Measurements from ENCODE around the gene NCOA1. TPM values are rescaled to one million over a fixed set of nuclear protein-coding genes. Genes with fewer than 3 reads are reported as not detected.

Gene NCOA1
- total and polyA plus RNA-seq, 3 donors from 2014 or later: 52.3 to 124 (median 109) TPM

DNA sequence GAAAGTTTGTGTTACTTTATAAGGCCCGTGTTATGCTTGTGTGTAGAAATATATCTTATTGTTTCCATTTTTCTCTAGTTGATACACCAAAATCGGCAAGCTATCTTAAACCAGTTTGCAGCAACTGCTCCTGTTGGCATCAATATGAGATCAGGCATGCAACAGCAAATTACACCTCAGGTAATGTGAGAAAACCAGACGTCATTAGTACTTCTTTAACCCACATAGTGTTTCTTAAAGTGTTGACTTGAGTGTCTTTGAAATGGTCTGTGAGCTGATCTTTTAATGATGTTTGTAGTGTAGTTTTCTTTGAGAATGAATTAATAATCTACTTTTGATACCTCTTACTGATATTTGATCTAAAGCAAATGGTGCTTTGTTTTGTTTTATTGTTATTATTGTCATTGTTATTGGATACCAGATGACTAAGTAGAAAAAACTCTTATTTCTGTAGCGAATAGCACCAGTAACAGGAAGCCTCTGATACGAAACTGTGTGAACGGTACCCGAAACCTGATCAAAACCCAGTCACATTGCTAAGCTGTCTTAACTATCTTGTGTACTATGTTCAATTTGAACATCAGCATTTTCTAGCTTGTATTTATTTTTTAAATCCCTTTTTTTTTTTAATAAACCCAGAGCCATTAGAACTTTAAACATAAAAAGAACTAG is 248.4 kb downstream of the NCOA1 start:
- no peaks in the 10 kb centered on the region for H3K4me1 ChIP-seq
- intact Hi-C loops (cut with DNase I; ENCODE audit: low total_unique reads): no loop called here
- WGBS, 2 donors: 81% methylated on average over 7 of the region's 7 CpGs
- TF ChIP-seq, protein P1, sequence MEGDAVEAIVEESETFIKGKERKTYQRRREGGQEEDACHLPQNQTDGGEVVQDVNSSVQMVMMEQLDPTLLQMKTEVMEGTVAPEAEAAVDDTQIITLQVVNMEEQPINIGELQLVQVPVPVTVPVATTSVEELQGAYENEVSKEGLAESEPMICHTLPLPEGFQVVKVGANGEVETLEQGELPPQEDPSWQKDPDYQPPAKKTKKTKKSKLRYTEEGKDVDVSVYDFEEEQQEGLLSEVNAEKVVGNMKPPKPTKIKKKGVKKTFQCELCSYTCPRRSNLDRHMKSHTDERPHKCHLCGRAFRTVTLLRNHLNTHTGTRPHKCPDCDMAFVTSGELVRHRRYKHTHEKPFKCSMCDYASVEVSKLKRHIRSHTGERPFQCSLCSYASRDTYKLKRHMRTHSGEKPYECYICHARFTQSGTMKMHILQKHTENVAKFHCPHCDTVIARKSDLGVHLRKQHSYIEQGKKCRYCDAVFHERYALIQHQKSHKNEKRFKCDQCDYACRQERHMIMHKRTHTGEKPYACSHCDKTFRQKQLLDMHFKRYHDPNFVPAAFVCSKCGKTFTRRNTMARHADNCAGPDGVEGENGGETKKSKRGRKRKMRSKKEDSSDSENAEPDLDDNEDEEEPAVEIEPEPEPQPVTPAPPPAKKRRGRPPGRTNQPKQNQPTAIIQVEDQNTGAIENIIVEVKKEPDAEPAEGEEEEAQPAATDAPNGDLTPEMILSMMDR (IDR thresholded peaks at IDR 0.05): no peak
- no peak for TF ChIP-seq POLR2A (IDR thresholded peaks at IDR 0.05)
- no peaks in the 10 kb centered on the region for H3K36me3 ChIP-seq (ENCODE audit: low read depth, missing control alignments)
- H3K27ac ChIP-seq: no peak overlapping the region
- no peaks in the 10 kb centered on the region for H3K9me3 ChIP-seq
- no peaks in the 10 kb centered on the region for H3K27me3 ChIP-seq
- no peak overlapping the region for H3K4me3 ChIP-seq
- no peak for DNase-seq

DNA sequence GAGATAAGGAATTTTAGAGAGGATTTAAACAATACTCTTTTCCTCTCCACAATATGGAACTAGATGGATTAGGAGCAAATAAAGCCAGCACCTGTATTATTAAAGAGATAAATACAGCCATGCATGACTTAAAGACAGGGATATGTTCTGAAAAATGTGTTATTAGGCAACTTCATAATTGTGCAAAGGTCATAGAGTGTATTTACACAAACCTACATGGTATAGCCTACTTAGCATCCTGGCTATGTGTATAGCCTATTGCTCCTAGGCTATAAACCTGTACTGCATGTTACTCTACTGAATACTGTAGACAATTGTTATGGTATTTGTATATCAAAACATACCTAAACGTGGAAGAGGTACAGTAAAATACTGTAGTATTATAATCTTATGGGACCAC is 249.1 kb downstream of the NCOA1 start:
- H3K36me3 ChIP-seq (ENCODE audit: low read depth, missing control alignments): no peaks in the 10 kb centered on the region
- H3K4me1 ChIP-seq: no peaks in the 10 kb centered on the region
- no peaks in the 10 kb centered on the region for H3K9me3 ChIP-seq
- no peak for TF ChIP-seq POLR2A (IDR thresholded peaks at IDR 0.05)
- TF ChIP-seq, protein P1 (IDR thresholded peaks at IDR 0.05): no peak
- H3K27me3 ChIP-seq: no peaks in the 10 kb centered on the region
- intact Hi-C loops (cut with DNase I; ENCODE audit: low total_unique reads): no loop called here
- 84 to 93% methylated on average over 1 of the region's 1 CpG for WGBS, 2 donors
- DNase-seq: no peak
- no peak overlapping the region for H3K27ac ChIP-seq
- no peak overlapping the region for H3K4me3 ChIP-seq

DNA sequence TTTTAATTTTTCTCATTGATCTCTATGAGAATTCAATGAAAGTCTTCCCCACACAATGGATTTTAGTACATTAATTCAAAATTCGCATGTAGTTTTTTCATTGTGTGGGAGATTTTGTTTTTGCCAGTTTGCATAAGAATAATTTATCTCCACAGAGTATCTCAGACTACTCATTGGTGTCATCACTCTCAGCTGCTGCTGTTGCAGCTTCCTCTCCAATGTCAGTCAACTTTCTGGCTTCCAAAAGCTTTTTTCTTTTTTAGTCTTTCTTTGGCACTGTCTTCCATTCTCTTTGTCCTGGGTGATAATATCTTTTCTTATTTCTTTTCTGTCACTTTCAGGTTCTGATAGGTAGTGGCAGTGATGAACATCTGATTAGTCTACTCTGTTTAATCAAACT is 251.7 kb downstream of the NCOA1 start:
- Histone ChIP-seq H3K4me1 (no peaks in the 10 kb centered on the region), H3K27me3 (no peaks in the 10 kb centered on the region), H3K27ac (no peak overlapping the region), H3K36me3 (ENCODE audit: low read depth, missing control alignments) (no peaks in the 10 kb centered on the region), H3K9me3 (no peaks in the 10 kb centered on the region), H3K4me3 (no peak overlapping the region)
- WGBS, 2 donors: 88 to 96% methylated on average over 1 of the region's 1 CpG
- DNase-seq: no peak
- intact Hi-C loops (cut with DNase I; ENCODE audit: low total_unique reads): no loop called here
- TF ChIP-seq, protein P1 (IDR thresholded peaks at IDR 0.05): no peak
- no peak for TF ChIP-seq POLR2A (IDR thresholded peaks at IDR 0.05)

DNA sequence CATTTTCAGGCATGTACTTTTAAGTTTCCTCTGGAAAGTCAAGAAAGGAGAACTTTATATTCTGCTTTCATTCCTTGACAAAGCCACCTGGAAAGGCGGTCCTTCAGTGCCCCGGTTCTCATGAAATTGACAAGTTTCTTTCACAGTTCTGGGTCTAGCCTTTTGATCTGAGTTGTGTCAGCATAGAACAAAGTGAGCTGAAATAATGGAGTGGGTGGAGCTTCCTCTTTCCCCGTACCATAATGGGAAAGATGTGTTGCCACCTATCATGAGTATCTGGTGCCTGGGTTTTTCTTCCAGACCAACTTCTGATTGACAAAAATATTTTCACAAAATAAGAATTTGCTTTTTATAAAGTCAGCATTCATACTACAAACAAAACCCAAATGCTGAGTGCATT is 252.9 kb downstream of the NCOA1 start:
- Histone ChIP-seq H3K27ac (no peak overlapping the region), H3K4me3 (no peak overlapping the region), H3K9me3 (no peaks in the 10 kb centered on the region), H3K27me3 (no peaks in the 10 kb centered on the region), H3K4me1 (no peaks in the 10 kb centered on the region), H3K36me3 (ENCODE audit: low read depth, missing control alignments) (no peaks in the 10 kb centered on the region)
- intact Hi-C loops (cut with DNase I; ENCODE audit: low total_unique reads): no loop called here
- TF ChIP-seq POLR2A (IDR thresholded peaks at IDR 0.05): no peak
- TF ChIP-seq, protein P1 (IDR thresholded peaks at IDR 0.05): no peak
- 80 to 82% methylated on average over 3 of the region's 3 CpGs for WGBS, 2 donors
- DNase-seq: no peak

DNA sequence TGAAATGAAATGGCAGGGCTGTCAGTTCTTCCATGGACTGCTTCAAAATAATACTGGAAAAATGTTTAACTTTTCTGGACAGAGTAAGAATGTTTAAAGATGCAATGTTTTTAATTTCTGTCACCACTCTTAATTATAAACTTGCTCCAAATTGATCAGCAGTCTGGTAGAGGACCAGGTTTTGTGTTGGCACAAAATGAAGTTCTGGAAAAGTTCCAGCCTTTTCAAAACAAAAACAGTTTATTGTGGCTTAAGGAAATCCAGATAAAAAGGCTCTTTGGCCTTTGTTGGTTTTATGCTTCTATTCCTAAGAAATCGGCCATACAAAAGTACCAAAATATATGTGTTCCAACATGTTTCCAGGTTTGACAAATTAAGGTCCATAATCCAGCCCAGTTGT is 253.3 kb downstream of the NCOA1 start:
- Histone ChIP-seq H3K27ac (no peak overlapping the region), H3K27me3 (no peaks in the 10 kb centered on the region), H3K36me3 (ENCODE audit: low read depth, missing control alignments) (no peaks in the 10 kb centered on the region), H3K9me3 (no peaks in the 10 kb centered on the region), H3K4me3 (no peak overlapping the region), H3K4me1 (no peaks in the 10 kb centered on the region)
- intact Hi-C loops (cut with DNase I; ENCODE audit: low total_unique reads): no loop called here
- DNase-seq: no peak
- TF ChIP-seq, protein P1 (IDR thresholded peaks at IDR 0.05): no peak
- TF ChIP-seq POLR2A (IDR thresholded peaks at IDR 0.05): no peak
- 69 to 70% methylated on average over 1 of the region's 1 CpG for WGBS, 2 donors

Data from testis (tissue), 3 donors.